ENCODE data around the gene TRPV5. TPM values are rescaled to one million over a fixed set of nuclear protein-coding genes. Genes with fewer than 3 reads are reported as not detected.

The TRPV5 gene
- total and polyA plus RNA-seq, 2 of the 8 experiments (the other 6 are each of a cell fraction or from before 2014, with no cell fraction given), result 0.03 TPM; not detected in 1

DNA sequence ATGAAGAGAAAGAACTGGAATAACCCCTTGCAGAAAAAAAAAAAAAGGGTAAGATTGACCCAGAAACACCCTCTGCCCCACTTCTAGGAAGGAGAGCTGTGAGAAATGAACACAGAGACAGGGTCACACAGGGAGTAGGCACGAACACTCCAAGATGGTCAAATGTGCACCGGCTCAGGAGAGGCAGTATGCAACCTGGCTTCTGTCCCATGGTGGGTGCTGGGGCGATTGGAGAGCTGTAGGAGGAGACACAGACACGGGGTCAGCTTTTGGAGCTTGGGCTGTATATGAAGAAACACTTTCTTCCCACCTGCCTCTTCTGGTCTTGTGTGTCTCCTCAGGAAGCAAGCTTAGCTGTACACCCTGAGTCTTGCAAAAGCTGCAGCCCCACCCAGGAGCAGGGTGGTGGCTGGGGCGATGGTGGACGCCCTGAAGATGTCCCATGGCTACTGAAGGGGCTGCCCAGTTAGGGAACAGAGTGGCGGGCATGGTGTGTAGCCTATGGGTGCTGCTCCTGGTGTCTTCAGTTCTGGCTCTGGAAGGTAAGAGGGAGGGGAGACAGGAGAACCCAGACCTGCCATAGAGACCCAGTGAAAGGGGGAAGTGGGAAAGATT is 70.7 kb downstream of the TRPV5 start:
- H3K79me2 ChIP-seq (ENCODE audit: control insufficient read depth in 1 of 2, insufficient read depth in 2 of 2, low read length in 2 of 2), result no peaks in the 10 kb centered on the region
- DNase-seq (ENCODE audit: low read depth in 1 of 2, low spot score in 2 of 2) (peak in 1 of 2 experiments; percentile 35), FAIRE-seq (no peak)
- no peak overlapping the region for H3K9ac ChIP-seq (replicated peaks in 1 of 4; ENCODE audit: extremely low read depth in 1 of 4, low read depth in 3 of 4, low read length in 3 of 4)
- no peak overlapping the region for H4K5ac ChIP-seq (ENCODE audit: insufficient read length, low read depth, low read length)
- no peak overlapping the region for H2AK5ac ChIP-seq (ENCODE audit: low read depth, low read length)
- H2BK12ac ChIP-seq (ENCODE audit: low read depth, low read length), result no peak overlapping the region
- POLR2A ChIA-PET (ENCODE audit: partially characterized antibody), result interaction anchor here (1.6 kb wide), 1 partner anchor 9 kb away, joined by 4 read pairs; the partner anchor contains the start of gene EPHB6
- H3K18ac ChIP-seq (ENCODE audit: extremely low read depth, low read length), result no peak overlapping the region
- no peak overlapping the region for H2AFZ ChIP-seq (ENCODE audit: low read length)
- H3K23ac ChIP-seq (ENCODE audit: insufficient read length), result no peak overlapping the region
- peaks cover 3 to 10% (median 9%) of the 10 kb centered on the region in 4 experiments; a peak in 6 of 7 replicates for H3K4me1 ChIP-seq (replicated peaks in 1 of 4; ENCODE audit: control insufficient read depth in 3 of 4, insufficient read depth in 4 of 4, low read length in 3 of 4)
- H3K79me1 ChIP-seq (ENCODE audit: low read depth, low read length), result no peaks in the 10 kb centered on the region
- H3K4ac ChIP-seq (replicated peaks; ENCODE audit: insufficient read length, low read depth, low read length), result no peak overlapping the region
- H2BK15ac ChIP-seq (ENCODE audit: low read length), result no peak overlapping the region
- peak overlapping the region in 1 of 2 experiments; percentile 34; a peak in 1 of 4 replicates for H3K4me2 ChIP-seq (ENCODE audit: insufficient read depth in 1 of 2, low read depth in 2 of 2, low read length in 2 of 2)
- no peaks in the 10 kb centered on the region for H3K9me3 ChIP-seq (ENCODE audit: insufficient read depth in 2 of 2, low read depth in 1 of 2, low read length in 1 of 2)
- H4K91ac ChIP-seq (replicated peaks; ENCODE audit: insufficient read length, low read length), result peak overlapping the region; percentile 2
- no peak overlapping the region for H3K56ac ChIP-seq (replicated peaks; ENCODE audit: insufficient read length, low read depth, low read length)
- H3K27ac ChIP-seq (ENCODE audit: low read depth, low read length), result no peak overlapping the region
- WGBS, 2 experiments (ENCODE audit: extremely low coverage in 1 of 2, insufficient coverage in 1 of 2, insufficient read length in 1 of 2, insufficient replicate concordance in 2 of 2, low coverage in 1 of 2, low lambda C conversion rate in 2 of 2, missing lambda C conversion rate in 1 of 2), result 90% methylated on average over 7 of the region's 7 CpGs; no CpG with 5 or more reads in 1 of the 2 experiments
- H4K20me1 ChIP-seq (replicated peaks in 1 of 2; ENCODE audit: control insufficient read depth in 1 of 2, insufficient read depth in 2 of 2, low read length in 2 of 2), result no peaks in the 10 kb centered on the region
- H3K23me2 ChIP-seq (ENCODE audit: low read depth, low read length), result no peaks in the 10 kb centered on the region; the same call in 1 of the 2 replicates
- CTCF ChIA-PET (ENCODE audit: partially characterized antibody), result interaction anchor here (0.5 to 13.9 kb wide), 11 partner anchors 8 to 379 kb away, joined by 3 to 107 read pairs (median 4); partner anchors contain the start of gene EPHB6
- no peak overlapping the region for H2BK20ac ChIP-seq (ENCODE audit: low read length)
- H4K8ac ChIP-seq (ENCODE audit: extremely low read depth, insufficient read depth, low read length), result no peak overlapping the region
- H3K4me3 ChIP-seq (ENCODE audit: extremely low read depth in 1 of 4, insufficient read depth in 2 of 4, low read depth in 3 of 4, low read length in 4 of 4), result no peak overlapping the region
- H3K14ac ChIP-seq (ENCODE audit: insufficient read length), result no peak overlapping the region
- H2BK120ac ChIP-seq (replicated peaks; ENCODE audit: low read depth, low read length), result no peak overlapping the region
- no peaks in the 10 kb centered on the region for H3K36me3 ChIP-seq (ENCODE audit: control insufficient read depth in 2 of 4, insufficient read depth in 4 of 4, low read length in 3 of 4)
- H2BK5ac ChIP-seq (ENCODE audit: low read depth, low read length), result no peak overlapping the region
- H3K27me3 ChIP-seq (replicated peaks in 1 of 4; ENCODE audit: control insufficient read depth in 3 of 4, extremely low read depth in 1 of 4, insufficient read depth in 3 of 4, low read length in 3 of 4), result no peaks in the 10 kb centered on the region
- TF ChIP-seq POLR2A (IDR thresholded peaks at IDR 0.05; ENCODE audit: control extremely low read depth in 1 of 2, low read depth in 2 of 2, low read length in 2 of 2) (no peak), RBBP5 (IDR thresholded peaks at IDR 0.05; ENCODE audit: borderline replicate concordance, low read depth, low read length) (no peak)

Data from H1 (cell line).